OCI-LY7 (cell line): ENCODE data around the gene XG. TPM values are rescaled to one million over a fixed set of nuclear protein-coding genes. Genes with fewer than 3 reads are reported as not detected.

Source experiments
- BruUV-seq: library from RNA; stranded (reverse); fragments of 400-500 nt; replicated peaks from 2 replicates; lab custom pipeline; 2021; lab: Mats Ljungman, UMichigan
- CTCF ChIA-PET: fragments of 300-600 bp; sonication (Branson Sonifier 250); formaldehyde crosslinking; loops from one replicate; lab custom pipeline; 2022; ENCODE audit warnings: antibody characterized with exemption; ENCODE audit not compliant: unreplicated experiment; lab: Charles Lee
- POLR2A ChIA-PET: fragments of 300-600 bp; sonication (Branson Sonifier 250); formaldehyde crosslinking; loops from one replicate; lab custom pipeline; 2022; ENCODE audit warnings: antibody characterized with exemption; lab: Charles Lee
- DNase-seq: peaks from one replicate; pipeline ENCODE4 v3.0.0-alpha.2; 2015; ENCODE audit warnings: low spot score
- H2AFZ ChIP-seq: fragments of 200-600 bp; sonication (generic), shearing (Covaris generic); 2 replicates; pipeline ENCODE4 v1.6.1; 2014; ENCODE audit warnings: mild to moderate bottlenecking, antibody characterized with exemption, low read length, moderate library complexity
- H3K27ac ChIP-seq: fragments of 200-600 bp; sonication (generic); 2 replicates; pipeline ENCODE4 v1.5.1; 2014; ENCODE audit warnings: mixed run types, low read depth, mild to moderate bottlenecking, moderate library complexity, low read length, inconsistent platforms; ENCODE audit not compliant: poor library complexity, severe bottlenecking
- H3K36me3 ChIP-seq: fragments of 200-600 bp; sonication (generic); 2 replicates; pipeline ENCODE4 v1.6.1; 2014; ENCODE audit warnings: mild to moderate bottlenecking, antibody characterized with exemption, low read length, moderate library complexity, mixed read lengths; ENCODE audit not compliant: insufficient read depth
- H3K4me1 ChIP-seq: fragments of 200-600 bp; sonication (generic); 2 replicates; pipeline ENCODE4 v1.5.1; 2014; ENCODE audit warnings: mild to moderate bottlenecking, low read length; ENCODE audit not compliant: insufficient read depth, poor library complexity, severe bottlenecking
- H3K4me2 ChIP-seq: fragments of 200-600 bp; sonication (generic); 2 replicates; pipeline ENCODE4 v1.6.1; 2014; ENCODE audit warnings: mild to moderate bottlenecking, low read length
- H3K4me3 ChIP-seq: fragments of 200-600 bp; sonication (generic); 2 replicates; pipeline ENCODE4 v1.5.1; 2014; ENCODE audit warnings: mild to moderate bottlenecking, low read depth, low read length; ENCODE audit not compliant: poor library complexity, severe bottlenecking
- H3K79me2 ChIP-seq: fragments of 200-600 bp; sonication (generic); 2 replicates; pipeline ENCODE4 v1.6.1; 2016; ENCODE audit warnings: low read depth, mild to moderate bottlenecking, low read length, moderate library complexity, mixed read lengths; ENCODE audit not compliant: insufficient read depth
- H3K9me2 ChIP-seq: fragments of 200-600 bp; sonication (generic); 2 replicates; pipeline ENCODE4 v1.6.1; 2016; ENCODE audit warnings: mild to moderate bottlenecking, low read length, mixed read lengths; ENCODE audit not compliant: insufficient read depth
- H3K9me3 ChIP-seq: fragments of 200-600 bp; sonication (generic); 2 replicates; pipeline ENCODE4 v1.6.1; 2014; ENCODE audit warnings: mild to moderate bottlenecking, mixed run types, low read length, mixed read lengths
- H4K20me1 ChIP-seq: fragments of 200-600 bp; sonication (generic); 2 replicates; pipeline ENCODE4 v1.6.1; 2014; ENCODE audit warnings: mild to moderate bottlenecking, antibody characterized with exemption, low read length, moderate library complexity, mixed read lengths; ENCODE audit not compliant: insufficient read depth
- CTCF ChIP-seq: fragments of 200-600 bp; sonication (generic); conservative IDR thresholded peaks from 2 replicates; pipeline ENCODE4 v1.5.1; 2014; ENCODE audit warnings: mild to moderate bottlenecking, antibody characterized with exemption, low read length, moderate library complexity, mixed read lengths
- EZH2phosphoT487 ChIP-seq: fragments of 200-600 bp; sonication (generic); IDR thresholded peaks from 2 replicates; pipeline ENCODE4 v1.6.1; 2018; ENCODE audit warnings: low read depth, borderline replicate concordance, mild to moderate bottlenecking, mixed run types, antibody characterized with exemption, low read length, moderate library complexity, mixed read lengths
- intact Hi-C: fragments of 100-400 bp; cut with micrococcal nuclease; formaldehyde crosslinking; loops from one replicate; pipeline ENCODE4 v1.10.0; 2022; ENCODE audit not compliant: unreplicated experiment
- total RNA-seq, 2 experiments: library from RNA; depleted of rRNA in 1 of 2; stranded (reverse); fragments of >200 nt in 1 of 2; shearing (Covaris generic) in 1 of 2; gene quantifications; 2 replicates each; pipeline ENCODE4 v1.2.3, GENCODE V29; 2014 to 2022

Gene XG
- total RNA-seq, 2 experiments from 2014 or later, result not detected

- H3K4me2 ChIP-seq, result peak overlapping the region; percentile 93
- POLR2A ChIA-PET, result no interaction called here
- H3K9me3 ChIP-seq, result no peaks in the 10 kb centered on the region
- intact Hi-C loops, result loop anchor here (2.0 kb wide), 2 partner anchors 15 to 75 kb away; no protein-coding TSS in a partner anchor
- H3K4me3 ChIP-seq, result peak overlapping the region; percentile 54
- TF ChIP-seq CTCF (peak; percentile 15; the same call in 1 of the 2 replicates), EZH2phosphoT487 (no peak)
- BruUV-seq, result no TSS peak
- no peak overlapping the region; the same call in 1 of the 2 replicates for H2AFZ ChIP-seq
- peak; percentile 97 for DNase-seq
- no peaks in the 10 kb centered on the region for H4K20me1 ChIP-seq
- peaks cover 21% of the 10 kb centered on the region for H3K36me3 ChIP-seq
- no peaks in the 10 kb centered on the region for H3K9me2 ChIP-seq
- H3K27ac ChIP-seq, result peak overlapping the region; percentile 95
- CTCF ChIA-PET, result no interaction called here
- peaks cover 69% of the 10 kb centered on the region for H3K4me1 ChIP-seq
- peaks cover 84% of the 10 kb centered on the region for H3K79me2 ChIP-seq
Observed at GRCh38 chrX:2707334-2707760, 44.5 kb upstream of the XG start.

- Histone ChIP-seq H3K9me2 (no peaks in the 10 kb centered on the region), H3K27ac (peak overlapping the region; percentile 95), H3K36me3 (peaks cover 27% of the 10 kb centered on the region), H3K4me1 (peaks cover 72% of the 10 kb centered on the region), H3K79me2 (peaks cover 77% of the 10 kb centered on the region), H3K4me2 (peak overlapping the region; percentile 93), H3K4me3 (peak overlapping the region; percentile 54), H2AFZ (no peak overlapping the region; the same call in 1 of the 2 replicates), H3K9me3 (no peaks in the 10 kb centered on the region), H4K20me1 (no peaks in the 10 kb centered on the region)
- no peak for TF ChIP-seq EZH2phosphoT487
- TF ChIP-seq CTCF, result peak; percentile 30; the same call in 1 of the 2 replicates
- DNase-seq, result peak; percentile 55
- ChIA-PET CTCF (no interaction called here), POLR2A (no interaction called here)
- intact Hi-C loops, result no loop called here
- BruUV-seq, result no TSS peak
Observed at GRCh38 chrX:2708021-2708420, 43.8 kb upstream of the XG start.

- Histone ChIP-seq H3K9me2 (no peaks in the 10 kb centered on the region), H3K27ac (peak overlapping the region; percentile 95), H4K20me1 (no peaks in the 10 kb centered on the region), H3K4me2 (peak overlapping the region; percentile 93), H3K79me2 (peaks cover 74% of the 10 kb centered on the region), H3K4me1 (peaks cover 78% of the 10 kb centered on the region), H3K9me3 (no peaks in the 10 kb centered on the region), H3K36me3 (peaks cover 28% of the 10 kb centered on the region), H2AFZ (no peak overlapping the region), H3K4me3 (peak overlapping the region; percentile 54)
- POLR2A ChIA-PET, result no interaction called here
- intact Hi-C loops, result no loop called here
- CTCF ChIA-PET, result no interaction called here
- DNase-seq, result peak; percentile 65
- BruUV-seq, result no TSS peak
- TF ChIP-seq CTCF (no peak), EZH2phosphoT487 (no peak)
Observed at GRCh38 chrX:2708592-2709188, 43.1 kb upstream of the XG start.
